HepG2 (cell line): Measurements from ENCODE around the gene COL18A1. TPM values are rescaled to one million over a fixed set of nuclear protein-coding genes. Genes with fewer than 3 reads are reported as not detected.

Experiments used
- KDM5B ChIP-seq: sonication (generic); formaldehyde crosslinking; IDR thresholded peaks from 2 replicates; pipeline ENCODE4 v1.4.0; 2020; ENCODE audit warnings: missing genetic modification reagents, mild to moderate bottlenecking, borderline replicate concordance
- MEF2D ChIP-seq: sonication (generic); formaldehyde crosslinking; IDR thresholded peaks from 2 replicates; pipeline ENCODE4 v1.5.1; 2020; ENCODE audit warnings: mild to moderate bottlenecking, missing genetic modification reagents
- MTA1 ChIP-seq: sonication (generic); formaldehyde crosslinking; IDR thresholded peaks from 2 replicates; pipeline ENCODE4 v1.4.0; 2020; ENCODE audit warnings: missing genetic modification reagents, mild to moderate bottlenecking, borderline replicate concordance
- MTERF4 ChIP-seq: sonication (generic); formaldehyde crosslinking; IDR thresholded peaks from 2 replicates; pipeline ENCODE4 v1.8.0; 2023; ENCODE audit warnings: mild to moderate bottlenecking, missing genetic modification reagents
- NFE2L1 ChIP-seq: sonication (generic); formaldehyde crosslinking; IDR thresholded peaks from 2 replicates; pipeline ENCODE4 v1.4.0; 2020; ENCODE audit warnings: missing genetic modification reagents, mild to moderate bottlenecking, borderline replicate concordance
- PTBP1 ChIP-seq: fragments of 200-400 bp; formaldehyde crosslinking; IDR thresholded peaks from 2 replicates; pipeline ENCODE4 v1.6.1; 2018; ENCODE audit warnings: low read length, low read depth; ENCODE audit not compliant: poor library complexity, severe bottlenecking
- SETDB1 ChIP-seq: sonication (generic); formaldehyde crosslinking; IDR thresholded peaks from 2 replicates; pipeline ENCODE4 v1.5.1; 2020; ENCODE audit warnings: missing genetic modification reagents, mild to moderate bottlenecking, borderline replicate concordance
- SMAD1 ChIP-seq: sonication (generic); formaldehyde crosslinking; IDR thresholded peaks from 2 replicates; pipeline ENCODE4 v1.4.0; 2020; ENCODE audit warnings: missing genetic modification reagents, low read depth, mild to moderate bottlenecking, borderline replicate concordance
- TGIF2 ChIP-seq: IDR thresholded peaks from 2 replicates; pipeline ENCODE4 v1.6.1; 2016; ENCODE audit warnings: control low read depth, missing compliant biosample characterization
- ZNF44 ChIP-seq: sonication (generic); formaldehyde crosslinking; IDR thresholded peaks from 2 replicates; pipeline ENCODE4 v1.5.1; 2020; ENCODE audit warnings: mild to moderate bottlenecking, missing genetic modification reagents
- ZNF460 ChIP-seq: sonication (generic); formaldehyde crosslinking; IDR thresholded peaks from 2 replicates; pipeline ENCODE4 v1.5.1; 2020; ENCODE audit warnings: missing genetic modification reagents, mild to moderate bottlenecking, borderline replicate concordance
- ZNF687 ChIP-seq: sonication (generic); formaldehyde crosslinking; IDR thresholded peaks from 2 replicates; pipeline ENCODE4 v1.5.1; 2020; ENCODE audit warnings: mild to moderate bottlenecking, missing genetic modification reagents, moderate library complexity
- ZSCAN25 ChIP-seq: sonication (generic); formaldehyde crosslinking; IDR thresholded peaks from 2 replicates; pipeline ENCODE4 v1.8.0; 2022; ENCODE audit warnings: mild to moderate bottlenecking, missing genetic modification reagents
- polyA plus RNA-seq, 8 experiments: library from polyadenylated mRNA; depleted of rRNA in 3 of 8; stranded (reverse) in 7 of 8; unstranded in 1 of 8; fragments of >200 nt; fragmentation: Illumina TruSeq in 4 of 8; extraction: Trizol in 4 of 8; gene quantifications; 2 replicates each; pipeline versions ENCODE4 v1.2.1 to v1.2.3, GENCODE V29; 2011 to 2016; ENCODE audit warnings: low read depth in 4 of 8, missing spikeins in 1 of 8, mixed read lengths in 1 of 8; ENCODE audit not compliant: insufficient read depth in 1 of 8
- total RNA-seq, 5 experiments: library from RNA; depleted of rRNA; stranded (reverse); fragments of >200 nt; fragmentation: Illumina TruSeq; extraction: Trizol; gene quantifications; 2 replicates each; pipeline ENCODE4 v1.2.3, GENCODE V29; 2016; ENCODE audit warnings: low read depth in 1 of 5
- TF ChIP-seq, protein P1 (sequence below), 2 experiments: IDR thresholded peaks; 2 replicates each; pipeline ENCODE4 v1.6.1; 2011 to 2012; ENCODE audit warnings: low read length in 2 of 2, borderline replicate concordance in 1 of 2, low read depth in 1 of 2, mild to moderate bottlenecking in 1 of 2, moderate library complexity in 1 of 2
- TF ChIP-seq, protein P2 (sequence below): sonication (generic); formaldehyde crosslinking; IDR thresholded peaks from 2 replicates; pipeline ENCODE4 v1.4.0; 2020; ENCODE audit warnings: low read depth, mild to moderate bottlenecking, missing genetic modification reagents

The COL18A1 gene
- total and polyA plus RNA-seq, 2 of the 13 experiments (the other 11 are each of a cell fraction or from before 2014, with no cell fraction given), result 79.0 to 102 TPM

- TF ChIP-seq ZNF687 (CRISPR knock-in tag) (peak; percentile 98), NFE2L1 (no peak), SMAD1 (peak; percentile 76; the same call in 1 of the 2 replicates), MEF2D (peak; percentile 64; the same call in 1 of the 2 replicates), MTERF4 (CRISPR knock-in tag) (no peak), KDM5B (CRISPR knock-in tag) (peak; percentile 77; the same call in 1 of the 2 replicates), PTBP1 (peak; percentile 57), ZNF44 (no peak), ZNF460 (CRISPR knock-in tag) (peak; percentile 28; the same call in 1 of the 2 replicates), TGIF2 (CRISPR knock-in tag) (peak; percentile 96; the same call in 1 of the 2 replicates), ZSCAN25 (CRISPR knock-in tag) (peak; percentile 55; the same call in 1 of the 2 replicates), SETDB1 (CRISPR knock-in tag) (no peak), MTA1 (CRISPR knock-in tag) (peak; percentile 81; the same call in 1 of the 2 replicates)
- TF ChIP-seq, protein P1, sequence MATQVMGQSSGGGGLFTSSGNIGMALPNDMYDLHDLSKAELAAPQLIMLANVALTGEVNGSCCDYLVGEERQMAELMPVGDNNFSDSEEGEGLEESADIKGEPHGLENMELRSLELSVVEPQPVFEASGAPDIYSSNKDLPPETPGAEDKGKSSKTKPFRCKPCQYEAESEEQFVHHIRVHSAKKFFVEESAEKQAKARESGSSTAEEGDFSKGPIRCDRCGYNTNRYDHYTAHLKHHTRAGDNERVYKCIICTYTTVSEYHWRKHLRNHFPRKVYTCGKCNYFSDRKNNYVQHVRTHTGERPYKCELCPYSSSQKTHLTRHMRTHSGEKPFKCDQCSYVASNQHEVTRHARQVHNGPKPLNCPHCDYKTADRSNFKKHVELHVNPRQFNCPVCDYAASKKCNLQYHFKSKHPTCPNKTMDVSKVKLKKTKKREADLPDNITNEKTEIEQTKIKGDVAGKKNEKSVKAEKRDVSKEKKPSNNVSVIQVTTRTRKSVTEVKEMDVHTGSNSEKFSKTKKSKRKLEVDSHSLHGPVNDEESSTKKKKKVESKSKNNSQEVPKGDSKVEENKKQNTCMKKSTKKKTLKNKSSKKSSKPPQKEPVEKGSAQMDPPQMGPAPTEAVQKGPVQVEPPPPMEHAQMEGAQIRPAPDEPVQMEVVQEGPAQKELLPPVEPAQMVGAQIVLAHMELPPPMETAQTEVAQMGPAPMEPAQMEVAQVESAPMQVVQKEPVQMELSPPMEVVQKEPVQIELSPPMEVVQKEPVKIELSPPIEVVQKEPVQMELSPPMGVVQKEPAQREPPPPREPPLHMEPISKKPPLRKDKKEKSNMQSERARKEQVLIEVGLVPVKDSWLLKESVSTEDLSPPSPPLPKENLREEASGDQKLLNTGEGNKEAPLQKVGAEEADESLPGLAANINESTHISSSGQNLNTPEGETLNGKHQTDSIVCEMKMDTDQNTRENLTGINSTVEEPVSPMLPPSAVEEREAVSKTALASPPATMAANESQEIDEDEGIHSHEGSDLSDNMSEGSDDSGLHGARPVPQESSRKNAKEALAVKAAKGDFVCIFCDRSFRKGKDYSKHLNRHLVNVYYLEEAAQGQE (IDR thresholded peaks at IDR 0.05; ENCODE audit: borderline replicate concordance in 1 of 2, low read depth in 1 of 2, low read length in 2 of 2), result peak in 1 of 2 experiments; percentile 7; a peak in 1 of 4 replicates
- TF ChIP-seq, protein P2, sequence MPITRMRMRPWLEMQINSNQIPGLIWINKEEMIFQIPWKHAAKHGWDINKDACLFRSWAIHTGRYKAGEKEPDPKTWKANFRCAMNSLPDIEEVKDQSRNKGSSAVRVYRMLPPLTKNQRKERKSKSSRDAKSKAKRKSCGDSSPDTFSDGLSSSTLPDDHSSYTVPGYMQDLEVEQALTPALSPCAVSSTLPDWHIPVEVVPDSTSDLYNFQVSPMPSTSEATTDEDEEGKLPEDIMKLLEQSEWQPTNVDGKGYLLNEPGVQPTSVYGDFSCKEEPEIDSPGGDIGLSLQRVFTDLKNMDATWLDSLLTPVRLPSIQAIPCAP (CRISPR knock-in tag), result no peak
Observed at GRCh38 chr21:45448810-45449657, 44.1 kb downstream of the COL18A1 start (continued).
